ENCODE data around the gene SHC2.
"Not testable (repeated sequence)": the region's sequence is repeated elsewhere in the genome, so short reads cannot be mapped to it uniquely, and the experiment has no call there.

The SHC2 gene

GRCh38 chr19:457636-458035 lies 3.2 kb downstream of the SHC2 start:
- Histone ChIP-seq H3K4me1 (ENCODE audit: control insufficient read depth, insufficient read depth, low read length, poor library complexity, severe bottlenecking) (peaks cover 9% of the 10 kb centered on the region), H3K4me3 (ENCODE audit: insufficient read depth, low read depth, low read length, poor library complexity, severe bottlenecking) (no peak overlapping the region), H3K27ac (ENCODE audit: insufficient read depth, low read length, poor library complexity, severe bottlenecking) (no peak overlapping the region), H3K27me3 (replicated peaks; ENCODE audit: control insufficient read depth, insufficient read depth, low read length, poor library complexity, severe bottlenecking) (peaks cover 26% of the 10 kb centered on the region), H3K9me3 (ENCODE audit: control insufficient read depth, low read length) (no peaks in the 10 kb centered on the region), H3K36me3 (ENCODE audit: control insufficient read depth, insufficient read depth, low read length) (no peaks in the 10 kb centered on the region)
- DNase-seq = no peak

GRCh38 chr19:456547-457110 lies 4.2 kb downstream of the SHC2 start:
- H3K9me3 ChIP-seq (ENCODE audit: control insufficient read depth, low read length) = no peaks in the 10 kb centered on the region
- H3K4me3 ChIP-seq (ENCODE audit: insufficient read depth, low read depth, low read length, poor library complexity, severe bottlenecking) = no peak overlapping the region
- H3K27me3 ChIP-seq (replicated peaks; ENCODE audit: control insufficient read depth, insufficient read depth, low read length, poor library complexity, severe bottlenecking) = peaks cover 16% of the 10 kb centered on the region
- H3K27ac ChIP-seq (ENCODE audit: insufficient read depth, low read length, poor library complexity, severe bottlenecking) = no peak overlapping the region
- no peaks in the 10 kb centered on the region for H3K36me3 ChIP-seq (ENCODE audit: control insufficient read depth, insufficient read depth, low read length)
- H3K4me1 ChIP-seq (ENCODE audit: control insufficient read depth, insufficient read depth, low read length, poor library complexity, severe bottlenecking) = peaks cover 5% of the 10 kb centered on the region
- no peak for DNase-seq

GRCh38 chr19:455851-456546 lies 4.8 kb downstream of the SHC2 start:
- H3K4me3 ChIP-seq (ENCODE audit: insufficient read depth, low read depth, low read length, poor library complexity, severe bottlenecking) = no peak overlapping the region
- no peak for DNase-seq
- H3K4me1 ChIP-seq (ENCODE audit: control insufficient read depth, insufficient read depth, low read length, poor library complexity, severe bottlenecking) = no peaks in the 10 kb centered on the region
- H3K36me3 ChIP-seq (ENCODE audit: control insufficient read depth, insufficient read depth, low read length) = no peaks in the 10 kb centered on the region
- no peak overlapping the region for H3K27ac ChIP-seq (ENCODE audit: insufficient read depth, low read length, poor library complexity, severe bottlenecking)
- no peaks in the 10 kb centered on the region for H3K9me3 ChIP-seq (ENCODE audit: control insufficient read depth, low read length)
- peaks cover 10% of the 10 kb centered on the region for H3K27me3 ChIP-seq (replicated peaks; ENCODE audit: control insufficient read depth, insufficient read depth, low read length, poor library complexity, severe bottlenecking)

GRCh38 chr19:455031-455705 lies 5.7 kb downstream of the SHC2 start:
- peaks cover 9% of the 10 kb centered on the region for H3K27me3 ChIP-seq (replicated peaks; ENCODE audit: control insufficient read depth, insufficient read depth, low read length, poor library complexity, severe bottlenecking)
- no peak for DNase-seq
- H3K36me3 ChIP-seq (ENCODE audit: control insufficient read depth, insufficient read depth, low read length) = no peaks in the 10 kb centered on the region
- no peak overlapping the region for H3K4me3 ChIP-seq (ENCODE audit: insufficient read depth, low read depth, low read length, poor library complexity, severe bottlenecking)
- no peaks in the 10 kb centered on the region for H3K9me3 ChIP-seq (ENCODE audit: control insufficient read depth, low read length)
- H3K4me1 ChIP-seq (ENCODE audit: control insufficient read depth, insufficient read depth, low read length, poor library complexity, severe bottlenecking) = no peaks in the 10 kb centered on the region
- H3K27ac ChIP-seq (ENCODE audit: insufficient read depth, low read length, poor library complexity, severe bottlenecking) = no peak overlapping the region

GRCh38 chr19:453606-454005 lies 7.2 kb downstream of the SHC2 start:
- Histone ChIP-seq H3K27me3 (replicated peaks; ENCODE audit: control insufficient read depth, insufficient read depth, low read length, poor library complexity, severe bottlenecking) (no peaks in the 10 kb centered on the region), H3K4me3 (ENCODE audit: insufficient read depth, low read depth, low read length, poor library complexity, severe bottlenecking) (no peak overlapping the region), H3K9me3 (ENCODE audit: control insufficient read depth, low read length) (no peaks in the 10 kb centered on the region), H3K36me3 (ENCODE audit: control insufficient read depth, insufficient read depth, low read length) (no peaks in the 10 kb centered on the region), H3K4me1 (ENCODE audit: control insufficient read depth, insufficient read depth, low read length, poor library complexity, severe bottlenecking) (no peaks in the 10 kb centered on the region), H3K27ac (ENCODE audit: insufficient read depth, low read length, poor library complexity, severe bottlenecking) (no peak overlapping the region)
- no peak for DNase-seq

GRCh38 chr19:452829-453228 lies 8.0 kb downstream of the SHC2 start:
- no peaks in the 10 kb centered on the region for H3K36me3 ChIP-seq (ENCODE audit: control insufficient read depth, insufficient read depth, low read length)
- no peaks in the 10 kb centered on the region for H3K9me3 ChIP-seq (ENCODE audit: control insufficient read depth, low read length)
- H3K4me3 ChIP-seq (ENCODE audit: insufficient read depth, low read depth, low read length, poor library complexity, severe bottlenecking) = no peak overlapping the region
- no peaks in the 10 kb centered on the region for H3K4me1 ChIP-seq (ENCODE audit: control insufficient read depth, insufficient read depth, low read length, poor library complexity, severe bottlenecking)
- H3K27ac ChIP-seq (ENCODE audit: insufficient read depth, low read length, poor library complexity, severe bottlenecking) = no peak overlapping the region
- DNase-seq = no peak
- H3K27me3 ChIP-seq (replicated peaks; ENCODE audit: control insufficient read depth, insufficient read depth, low read length, poor library complexity, severe bottlenecking) = no peaks in the 10 kb centered on the region

- not testable (repeated sequence) for H3K36me3 ChIP-seq (ENCODE audit: control insufficient read depth, insufficient read depth, low read length); H3K27me3 ChIP-seq (replicated peaks; ENCODE audit: control insufficient read depth, insufficient read depth, low read length, poor library complexity, severe bottlenecking); DNase-seq; H3K9me3 ChIP-seq (ENCODE audit: control insufficient read depth, low read length); H3K4me3 ChIP-seq (ENCODE audit: insufficient read depth, low read depth, low read length, poor library complexity, severe bottlenecking); H3K27ac ChIP-seq (ENCODE audit: insufficient read depth, low read length, poor library complexity, severe bottlenecking); H3K4me1 ChIP-seq (ENCODE audit: control insufficient read depth, insufficient read depth, low read length, poor library complexity, severe bottlenecking)
Measured at GRCh38 chr19:450912-451481, 9.8 kb downstream of the SHC2 start.

- Histone ChIP-seq H3K27me3 (replicated peaks; ENCODE audit: control insufficient read depth, insufficient read depth, low read length, poor library complexity, severe bottlenecking) (no peaks in the 10 kb centered on the region), H3K9me3 (ENCODE audit: control insufficient read depth, low read length) (no peaks in the 10 kb centered on the region), H3K27ac (ENCODE audit: insufficient read depth, low read length, poor library complexity, severe bottlenecking) (no peak overlapping the region), H3K36me3 (ENCODE audit: control insufficient read depth, insufficient read depth, low read length) (no peaks in the 10 kb centered on the region), H3K4me3 (ENCODE audit: insufficient read depth, low read depth, low read length, poor library complexity, severe bottlenecking) (no peak overlapping the region), H3K4me1 (ENCODE audit: control insufficient read depth, insufficient read depth, low read length, poor library complexity, severe bottlenecking) (no peaks in the 10 kb centered on the region)
- DNase-seq = no peak
Measured at GRCh38 chr19:449916-450315, 10.9 kb downstream of the SHC2 start.

- Histone ChIP-seq H3K36me3 (ENCODE audit: control insufficient read depth, insufficient read depth, low read length) (no peaks in the 10 kb centered on the region), H3K4me3 (ENCODE audit: insufficient read depth, low read depth, low read length, poor library complexity, severe bottlenecking) (no peak overlapping the region), H3K4me1 (ENCODE audit: control insufficient read depth, insufficient read depth, low read length, poor library complexity, severe bottlenecking) (no peaks in the 10 kb centered on the region), H3K27me3 (replicated peaks; ENCODE audit: control insufficient read depth, insufficient read depth, low read length, poor library complexity, severe bottlenecking) (no peaks in the 10 kb centered on the region), H3K9me3 (ENCODE audit: control insufficient read depth, low read length) (no peaks in the 10 kb centered on the region), H3K27ac (ENCODE audit: insufficient read depth, low read length, poor library complexity, severe bottlenecking) (no peak overlapping the region)
- no peak for DNase-seq
Measured at GRCh38 chr19:447816-448560, 12.8 kb downstream of the SHC2 start.
